Limb (tissue), 2 donors: ENCODE results near the gene PLCG1.

Experiments
- DNase-seq, 2 donors: peaks; one replicate each; pipeline ENCODE4 v3.0.0-alpha.2; 2016; ENCODE audit errors: extremely low spot score in 2 of 2

Gene PLCG1

GRCh38 chr20:41167118-41167470, 29.8 kb downstream of the PLCG1 start:
- no peak for DNase-seq

- DNase-seq = no peak
Measured at GRCh38 chr20:41167481-41168253, 30.3 kb downstream of the PLCG1 start.

- no peak for DNase-seq
Measured at GRCh38 chr20:41168281-41169161, 31.2 kb downstream of the PLCG1 start.

GRCh38 chr20:41169162-41169690, 31.9 kb downstream of the PLCG1 start:
- no peak for DNase-seq

DNA sequence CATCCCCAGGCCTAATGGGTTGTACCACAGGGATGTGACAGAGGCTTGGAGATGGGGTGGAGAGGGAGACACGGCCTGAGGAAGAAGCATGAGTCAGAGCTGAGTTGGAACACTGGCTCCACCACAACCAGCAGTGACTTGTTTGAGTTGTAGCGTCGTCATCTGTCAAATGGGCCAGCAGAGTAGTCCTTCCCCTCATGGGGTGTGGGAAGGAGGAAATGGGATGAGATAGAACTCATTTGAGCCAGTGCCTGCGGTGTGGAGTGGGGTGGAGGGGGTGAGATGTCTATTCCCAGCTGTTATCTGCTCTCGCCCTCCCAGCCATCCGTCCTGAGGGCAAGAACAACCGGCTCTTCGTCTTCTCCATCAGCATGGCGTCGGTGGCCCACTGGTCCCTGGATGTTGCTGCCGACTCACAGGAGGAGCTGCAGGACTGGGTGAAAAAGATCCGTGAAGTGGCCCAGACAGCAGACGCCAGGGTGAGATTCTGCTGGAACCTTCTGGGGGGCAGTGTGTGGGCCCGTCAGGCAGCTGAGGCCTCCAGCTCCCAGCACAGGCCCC, 32.5 kb downstream of the PLCG1 start:
- DNase-seq = no peak

DNA sequence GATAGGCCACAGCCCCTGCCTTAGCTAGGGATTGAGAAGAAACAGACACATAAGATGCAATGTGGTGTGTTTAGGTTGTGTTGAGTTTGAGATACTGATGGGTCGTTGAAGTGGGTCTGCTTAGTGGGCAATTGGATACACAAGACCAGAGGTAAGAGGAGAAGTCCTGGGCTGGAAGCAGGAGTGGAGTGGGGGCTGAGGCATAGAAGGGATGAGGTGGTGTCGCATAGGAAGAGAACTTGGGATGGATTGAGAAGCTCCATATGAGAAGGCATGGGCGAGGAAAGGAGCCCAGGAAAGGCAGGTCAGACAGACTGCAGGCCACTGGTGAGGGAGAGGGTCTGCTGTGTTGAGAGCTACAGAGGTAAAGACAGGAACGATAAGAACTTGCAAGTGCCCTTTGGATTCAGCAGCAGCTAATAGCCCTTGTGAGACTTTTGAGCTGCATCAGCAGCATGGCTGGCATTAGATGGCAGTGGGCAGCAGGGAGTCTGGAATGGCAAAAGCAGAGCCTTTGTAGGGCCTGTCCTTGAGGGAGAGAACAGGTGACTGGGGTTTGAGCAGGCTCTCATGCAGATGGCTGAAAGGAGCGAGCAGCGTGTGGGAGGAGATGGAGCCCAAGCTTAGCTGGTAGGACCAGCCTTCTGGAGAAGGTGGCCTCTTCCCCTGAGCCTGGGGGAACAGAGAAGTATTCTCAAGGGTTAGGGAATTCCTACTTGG, 33.2 kb downstream of the PLCG1 start:
- peak in 1 of 2 donors; percentile 24 for DNase-seq

DNA sequence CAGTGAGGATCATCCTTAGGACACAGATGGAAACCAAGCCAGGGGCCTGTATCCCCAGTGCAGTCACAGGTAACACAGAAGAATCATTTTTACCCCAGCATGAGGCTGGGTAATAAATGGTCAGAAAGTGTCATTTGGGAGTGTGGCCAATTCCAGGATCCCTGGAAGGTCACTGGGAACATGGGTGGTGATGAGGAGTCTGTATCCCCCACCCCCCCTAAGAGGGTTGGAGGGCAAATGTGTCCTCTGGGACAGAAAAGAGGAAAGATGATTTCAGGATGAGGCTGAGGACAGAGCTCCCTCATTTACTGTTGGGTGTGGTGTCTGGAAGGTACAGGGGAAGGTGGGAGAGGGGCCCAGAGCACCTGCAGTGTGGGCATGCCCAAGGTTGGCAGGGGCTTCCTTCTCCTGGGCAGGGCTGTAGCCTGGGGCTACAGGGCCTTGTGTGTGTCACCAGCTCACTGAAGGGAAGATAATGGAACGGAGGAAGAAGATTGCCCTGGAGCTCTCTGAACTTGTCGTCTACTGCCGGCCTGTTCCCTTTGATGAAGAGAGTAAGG, 34.5 kb downstream of the PLCG1 start:
- DNase-seq = peak in 1 of 2 donors; percentile 23

- DNase-seq = peak in 1 of 2 donors; percentile 36
Measured at GRCh38 chr20:41172296-41173140, 35.2 kb downstream of the PLCG1 start.

GRCh38 chr20:41173161-41173721, 35.9 kb downstream of the PLCG1 start:
- DNase-seq = peak; percentile 69 to 87

GRCh38 chr20:41173791-41174341, 36.5 kb downstream of the PLCG1 start:
- DNase-seq = peak in 1 of 2 donors; percentile 23

GRCh38 chr20:41174373-41174772, 37.0 kb downstream of the PLCG1 start:
- no peak for DNase-seq

- peak in 1 of 2 donors; percentile 21 for DNase-seq
Measured at GRCh38 chr20:41174782-41175181, 37.4 kb downstream of the PLCG1 start.

- DNase-seq = no peak
Measured at GRCh38 chr20:41175201-41175651, 37.9 kb downstream of the PLCG1 start.

DNA sequence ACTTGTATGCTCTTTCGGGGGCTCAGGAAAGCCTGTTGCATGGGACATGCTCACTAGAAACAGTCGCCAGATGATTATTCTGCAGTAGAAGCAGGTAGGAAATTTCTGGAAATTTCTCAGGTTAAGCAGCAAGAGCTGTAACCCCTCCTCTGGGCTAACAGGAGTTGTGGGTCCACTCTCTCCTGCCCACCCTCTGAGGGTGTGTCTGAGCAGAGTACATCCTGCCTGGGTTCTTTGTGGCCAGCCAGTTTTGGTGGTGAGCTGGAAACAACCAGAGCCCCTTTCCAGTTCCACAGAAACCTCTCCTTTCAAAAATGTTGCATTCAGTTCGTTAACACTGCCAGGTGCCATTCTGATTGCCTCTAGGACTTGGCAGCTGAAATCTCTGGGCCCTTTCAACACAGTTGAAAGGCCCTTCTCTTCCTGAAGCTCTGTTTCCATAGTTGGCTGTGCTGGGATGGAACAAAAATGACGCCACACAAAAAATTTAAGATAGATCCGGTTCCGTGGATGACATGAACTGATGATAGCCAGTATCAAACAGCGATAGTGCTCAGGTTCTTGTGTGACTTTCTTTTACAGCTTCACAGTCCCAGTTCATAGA, 38.5 kb downstream of the PLCG1 start:
- DNase-seq = no peak

DNA sequence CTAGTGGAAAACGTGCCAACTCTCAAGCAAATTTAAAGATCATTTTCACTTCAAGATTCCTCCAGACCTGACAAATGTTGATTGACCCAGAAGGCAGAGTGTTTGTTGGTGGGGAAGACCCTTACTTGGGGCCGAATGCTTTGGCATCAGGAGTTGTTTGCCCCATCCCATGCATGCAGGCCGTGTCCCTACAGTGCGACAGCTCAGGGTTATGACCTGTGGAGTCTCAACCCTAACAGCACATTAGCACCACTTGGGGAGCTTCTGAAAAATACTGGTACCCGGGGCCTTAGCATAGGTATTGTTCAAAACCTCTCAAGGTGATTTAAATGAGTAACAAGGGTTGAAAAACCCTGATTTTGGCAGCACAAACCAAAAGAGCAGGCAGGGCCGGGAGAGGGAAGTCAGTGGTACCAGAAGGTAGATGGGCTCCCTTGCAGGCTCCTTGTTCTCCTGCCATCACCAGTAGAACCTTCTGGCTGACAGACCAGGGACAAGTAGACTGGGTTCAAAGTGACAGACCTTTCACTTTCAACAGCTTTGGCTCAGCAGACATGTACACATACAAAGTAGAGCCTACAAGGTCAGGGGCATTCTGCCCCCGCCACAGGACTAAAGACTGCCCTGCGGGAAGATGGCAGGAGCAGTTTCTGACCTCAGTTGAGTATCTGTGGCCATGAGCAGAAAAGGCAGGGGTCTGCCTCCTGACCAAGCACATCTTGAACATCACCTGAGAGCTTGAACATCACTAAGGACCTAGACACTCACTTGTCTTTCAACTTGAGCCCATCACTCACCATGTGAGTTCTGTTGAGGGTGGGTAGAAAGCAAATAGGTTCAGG, 39.6 kb downstream of the PLCG1 start:
- no peak for DNase-seq

- DNase-seq = peak in 1 of 2 donors; percentile 27
Measured at GRCh38 chr20:41177636-41178035, 40.3 kb downstream of the PLCG1 start.

GRCh38 chr20:41178495-41178894, 41.2 kb downstream of the PLCG1 start:
- DNase-seq = no peak

DNA sequence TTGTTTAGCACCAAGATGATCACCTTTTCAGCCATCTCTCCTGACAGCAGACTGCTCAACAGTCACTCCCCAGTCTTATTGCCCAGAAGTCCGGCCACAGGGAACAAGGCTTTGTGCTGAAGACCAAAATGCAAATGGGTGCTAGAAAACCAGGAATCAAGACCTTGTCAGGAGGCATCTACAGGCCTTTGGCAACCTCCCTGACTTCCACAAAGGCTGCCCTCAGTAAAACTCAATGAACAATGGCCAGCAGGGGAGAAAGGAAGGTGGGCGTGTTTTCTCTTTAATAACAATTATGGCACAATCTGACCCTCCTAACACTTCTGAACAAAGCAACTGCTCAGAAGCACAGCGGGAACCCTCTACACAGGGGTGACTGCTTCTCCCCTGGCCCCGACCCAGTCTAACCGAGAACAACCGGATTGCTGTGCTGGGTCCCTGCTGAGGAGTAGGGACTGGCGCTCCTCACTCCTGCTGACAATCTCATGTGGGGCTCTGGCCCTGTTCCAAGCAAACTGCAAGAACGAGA, 41.6 kb downstream of the PLCG1 start:
- peak in 1 of 2 donors; percentile 25 for DNase-seq
